GM21576 (cell line): Measurements from ENCODE around the gene SERTAD1.
A peak's percentile ranks its signal among the peaks of the same experiment; 100 is the strongest.

Experiments
- ATAC-seq: cut with Tn5 transposase; IDR thresholded peaks from one replicate; pipeline ENCODE4 v1.9.1; 2021; ENCODE audit warnings: mild to moderate bottlenecking, moderate library complexity; ENCODE audit not compliant: unreplicated experiment

The SERTAD1 gene

GRCh38 chr19:40407714-40408597, 17.8 kb downstream of the SERTAD1 start:
- no peak for ATAC-seq

DNA sequence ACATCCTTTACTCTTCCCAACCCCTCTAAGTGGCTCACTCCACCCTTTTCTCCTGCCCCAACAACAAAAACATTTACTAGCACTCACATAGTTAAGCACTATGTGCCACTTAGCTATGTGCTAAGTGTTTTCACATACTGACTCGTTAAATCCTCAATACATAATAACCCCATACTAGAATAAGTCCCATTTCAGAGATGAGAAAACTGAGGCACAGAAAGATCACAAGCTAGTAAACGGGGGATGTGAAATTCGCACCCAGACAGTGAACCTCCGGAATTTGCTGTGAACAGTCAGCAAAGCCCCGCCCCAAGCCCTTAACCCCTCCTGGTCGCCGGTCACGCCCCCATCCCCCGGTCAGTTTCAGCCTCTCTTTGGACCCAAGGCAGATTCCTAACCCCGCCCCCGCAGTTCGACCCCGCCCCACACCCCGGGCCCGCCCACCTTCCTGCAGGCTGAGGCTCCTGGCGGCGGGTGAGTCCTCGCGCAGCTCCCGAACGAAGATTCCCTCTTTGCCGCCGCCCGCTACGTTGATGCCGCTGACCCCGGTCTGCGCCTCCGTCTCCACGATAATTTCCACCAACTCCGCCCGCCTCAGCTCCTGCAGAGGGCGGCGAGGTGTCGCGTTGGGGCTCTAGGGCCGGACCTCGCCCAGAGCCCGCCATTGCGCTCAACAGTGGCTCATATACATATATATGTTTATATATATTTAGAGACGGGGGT, 22.4 kb downstream of the SERTAD1 start:
- ATAC-seq = peak; percentile 65

- ATAC-seq = no peak
Measured at GRCh38 chr19:40400559-40400958, 25.2 kb downstream of the SERTAD1 start.

GRCh38 chr19:40398417-40399131, 27.2 kb downstream of the SERTAD1 start:
- ATAC-seq = no peak

DNA sequence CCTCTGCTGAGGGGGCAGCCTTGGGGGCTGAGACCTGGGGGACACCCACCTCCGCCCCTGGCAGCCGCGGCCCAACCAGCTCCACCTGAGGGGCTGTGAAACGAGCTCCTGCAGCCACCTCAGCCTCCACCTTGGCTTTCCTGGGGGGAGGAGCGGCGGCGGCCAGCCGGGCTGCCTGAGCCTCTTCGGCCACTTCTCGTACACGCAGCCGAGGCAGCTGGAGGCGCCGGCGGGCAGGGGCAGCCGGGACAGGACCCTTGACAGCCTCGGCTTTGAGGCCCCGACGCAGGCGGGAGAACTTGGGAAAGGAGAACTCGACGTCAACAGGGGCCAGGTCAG, 28.3 kb downstream of the SERTAD1 start:
- no peak for ATAC-seq

- no peak for ATAC-seq
Measured at GRCh38 chr19:40396886-40397567, 28.8 kb downstream of the SERTAD1 start.

- ATAC-seq = no peak
Measured at GRCh38 chr19:40395956-40396355, 29.8 kb downstream of the SERTAD1 start.

- ATAC-seq = no peak
Measured at GRCh38 chr19:40394816-40395210, 31.0 kb downstream of the SERTAD1 start.

- ATAC-seq = no peak
Measured at GRCh38 chr19:40393894-40394815, 31.6 kb downstream of the SERTAD1 start.

GRCh38 chr19:40392894-40393517, 32.8 kb downstream of the SERTAD1 start:
- no peak for ATAC-seq

- ATAC-seq = no peak
Measured at GRCh38 chr19:40392123-40392522, 33.7 kb downstream of the SERTAD1 start.

DNA sequence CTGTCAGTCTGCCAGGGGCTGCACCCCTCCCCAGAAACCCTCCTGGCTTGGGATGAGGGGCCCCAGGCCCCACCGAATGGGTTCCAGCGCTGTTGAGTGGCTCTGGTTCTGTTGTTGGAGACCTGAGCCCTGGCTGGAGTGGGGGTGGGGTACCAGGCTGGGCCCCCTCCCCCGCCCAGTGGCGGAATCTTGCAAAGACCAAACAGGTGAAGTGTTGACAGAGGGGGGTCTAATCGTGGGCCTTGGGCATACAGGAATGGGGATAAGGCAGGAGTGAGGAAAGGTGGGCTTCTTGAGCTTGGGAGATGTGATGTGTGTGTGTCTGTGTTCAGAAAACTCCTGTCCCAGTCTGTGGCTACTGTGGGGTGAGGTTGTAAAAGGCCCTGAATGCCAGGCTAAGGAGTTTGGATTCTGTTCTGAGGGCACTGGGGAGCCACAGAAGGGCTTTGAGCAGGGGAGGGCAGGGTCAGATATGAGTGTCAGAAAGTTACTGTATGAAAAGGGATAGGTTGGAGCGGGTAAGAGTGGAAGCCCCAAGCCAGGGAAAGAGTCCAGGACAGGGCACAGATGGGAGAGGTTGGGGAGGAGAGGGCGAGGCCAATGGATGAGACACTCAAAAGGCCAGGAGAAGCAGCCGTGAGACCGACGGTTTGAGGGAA, 35.6 kb downstream of the SERTAD1 start, which contains the start of gene HIPK4:
TSS of gene HIPK4 (minus strand) at position 98 of the 659 bp plus-strand sequence. CDS start 279 bp downstream, outside the sequence.
- ATAC-seq = no peak

- no peak for ATAC-seq
Measured at GRCh38 chr19:40389404-40390083, 36.2 kb downstream of the SERTAD1 start.

DNA sequence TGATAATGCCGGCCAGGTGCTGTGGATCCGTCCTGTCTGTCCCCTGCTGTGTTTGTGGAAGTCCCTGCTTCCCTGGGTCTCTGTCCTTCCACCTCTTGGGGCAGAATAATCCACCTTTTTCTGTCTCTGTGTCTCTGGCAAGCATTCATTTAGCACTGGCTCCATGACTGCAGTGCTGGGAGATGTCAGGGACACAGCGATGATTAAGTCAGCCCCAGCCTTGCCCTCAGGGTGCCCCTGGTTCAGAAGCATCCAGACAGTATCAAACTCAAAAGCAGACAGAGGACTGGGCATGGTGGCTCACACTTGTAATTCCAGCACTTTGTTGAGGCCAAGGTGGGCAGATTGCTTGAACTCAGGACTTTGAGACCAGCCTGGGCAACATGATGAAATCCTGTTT, 37.3 kb downstream of the SERTAD1 start:
- ATAC-seq = no peak

DNA sequence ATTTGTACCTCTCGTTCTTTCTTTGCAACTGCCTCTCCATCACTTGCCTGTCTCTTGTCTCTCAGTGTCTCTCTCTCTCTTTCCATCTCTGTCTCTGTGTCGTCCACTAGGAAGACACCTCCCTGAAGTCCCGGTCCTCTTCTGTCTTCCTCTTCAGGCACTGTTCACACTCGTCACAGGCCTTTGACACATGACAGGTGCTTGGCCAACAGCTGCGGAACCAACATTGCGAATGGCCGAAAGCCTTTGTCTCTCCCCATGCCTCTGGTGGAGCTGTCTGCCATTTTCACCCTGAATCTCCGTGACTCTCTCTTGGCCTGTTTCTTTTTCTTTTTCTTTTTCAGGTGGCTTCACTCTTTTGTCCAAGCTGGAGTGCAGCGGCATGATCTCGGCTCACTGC, 38.6 kb downstream of the SERTAD1 start:
- ATAC-seq = no peak

GRCh38 chr19:40383668-40384248, 42.0 kb downstream of the SERTAD1 start:
- ATAC-seq = no peak

GRCh38 chr19:40381321-40381720, 44.5 kb downstream of the SERTAD1 start:
- ATAC-seq = no peak
